Measurements from ENCODE around the gene PIK3CB. TPM values are rescaled to one million over a fixed set of nuclear protein-coding genes. Genes with fewer than 3 reads are reported as not detected.

PIK3CB gene
- total RNA-seq, 1 experiment from 2014 or later, result 16.4 TPM

GRCh38 chr3:138771585-138771984, 63.1 kb downstream of the PIK3CB start:
- ChIA-PET POLR2A (ENCODE audit: low non-redundant PET) (no interaction called here), CTCF (no interaction called here)
- peaks cover 4% of the 10 kb centered on the region for H3K36me3 ChIP-seq (ENCODE audit: insufficient read depth, low read length, poor library complexity, severe bottlenecking)
- TF ChIP-seq EZH2 (IDR thresholded peaks at IDR 0.05; ENCODE audit: borderline replicate concordance, low read depth, low read length, poor library complexity, severe bottlenecking) (no peak), CTCF (conservative IDR thresholded peaks at IDR 0.05; ENCODE audit: low read depth, low read length) (no peak)
- no TSS peak for BruUV-seq (replicated peaks)
- intact Hi-C loops (cut with micrococcal nuclease; ENCODE audit: unreplicated experiment), result loop anchor here (5.0 kb wide), 2 partner anchors 61 to 179 kb away; partner anchors contain the start of genes CEP70 and PIK3CB
- H3K27ac ChIP-seq (ENCODE audit: low read depth, low read length, poor library complexity, severe bottlenecking), result no peak overlapping the region
- peaks cover 20% of the 10 kb centered on the region for H3K9me3 ChIP-seq (ENCODE audit: low read depth, low read length, poor library complexity, severe bottlenecking)
- no peaks in the 10 kb centered on the region for H3K27me3 ChIP-seq (replicated peaks; ENCODE audit: insufficient read depth, low read depth, low read length, poor library complexity)
- H3K4me3 ChIP-seq (ENCODE audit: low read depth, low read length, poor library complexity, severe bottlenecking), result no peak overlapping the region
- H3K4me1 ChIP-seq (ENCODE audit: insufficient read depth, low read length, poor library complexity, severe bottlenecking), result peaks cover 22% of the 10 kb centered on the region
- DNase-seq (ENCODE audit: low spot score), result no peak

GRCh38 chr3:138769616-138770015, 65.1 kb downstream of the PIK3CB start:
- H3K27ac ChIP-seq (ENCODE audit: low read depth, low read length, poor library complexity, severe bottlenecking), result no peak overlapping the region
- peaks cover 20% of the 10 kb centered on the region for H3K9me3 ChIP-seq (ENCODE audit: low read depth, low read length, poor library complexity, severe bottlenecking)
- no peaks in the 10 kb centered on the region for H3K27me3 ChIP-seq (replicated peaks; ENCODE audit: insufficient read depth, low read depth, low read length, poor library complexity)
- TF ChIP-seq CTCF (conservative IDR thresholded peaks at IDR 0.05; ENCODE audit: low read depth, low read length) (no peak), EZH2 (IDR thresholded peaks at IDR 0.05; ENCODE audit: borderline replicate concordance, low read depth, low read length, poor library complexity, severe bottlenecking) (no peak)
- intact Hi-C loops (cut with micrococcal nuclease; ENCODE audit: unreplicated experiment), result loop anchor here (5.0 kb wide), 2 partner anchors 63 to 177 kb away; partner anchors contain the start of genes CEP70 and PIK3CB
- no peak for DNase-seq (ENCODE audit: low spot score)
- POLR2A ChIA-PET (ENCODE audit: low non-redundant PET), result no interaction called here
- peaks cover 9% of the 10 kb centered on the region for H3K4me1 ChIP-seq (ENCODE audit: insufficient read depth, low read length, poor library complexity, severe bottlenecking)
- peaks cover 4% of the 10 kb centered on the region for H3K36me3 ChIP-seq (ENCODE audit: insufficient read depth, low read length, poor library complexity, severe bottlenecking)
- CTCF ChIA-PET, result no interaction called here
- no peak overlapping the region for H3K4me3 ChIP-seq (ENCODE audit: low read depth, low read length, poor library complexity, severe bottlenecking)
- no TSS peak for BruUV-seq (replicated peaks)

GRCh38 chr3:138768946-138769345, 65.8 kb downstream of the PIK3CB start:
- Histone ChIP-seq H3K27ac (ENCODE audit: low read depth, low read length, poor library complexity, severe bottlenecking) (no peak overlapping the region), H3K4me3 (ENCODE audit: low read depth, low read length, poor library complexity, severe bottlenecking) (no peak overlapping the region), H3K9me3 (ENCODE audit: low read depth, low read length, poor library complexity, severe bottlenecking) (peaks cover 20% of the 10 kb centered on the region), H3K4me1 (ENCODE audit: insufficient read depth, low read length, poor library complexity, severe bottlenecking) (peaks cover 3% of the 10 kb centered on the region), H3K27me3 (replicated peaks; ENCODE audit: insufficient read depth, low read depth, low read length, poor library complexity) (no peaks in the 10 kb centered on the region), H3K36me3 (ENCODE audit: insufficient read depth, low read length, poor library complexity, severe bottlenecking) (peaks cover 4% of the 10 kb centered on the region)
- POLR2A ChIA-PET (ENCODE audit: low non-redundant PET), result no interaction called here
- CTCF ChIA-PET, result no interaction called here
- TF ChIP-seq EZH2 (IDR thresholded peaks at IDR 0.05; ENCODE audit: borderline replicate concordance, low read depth, low read length, poor library complexity, severe bottlenecking), result no peak
- TF ChIP-seq CTCF (conservative IDR thresholded peaks at IDR 0.05; ENCODE audit: low read depth, low read length), result no peak
- no TSS peak for BruUV-seq (replicated peaks)
- intact Hi-C loops (cut with micrococcal nuclease; ENCODE audit: unreplicated experiment), result no loop called here
- DNase-seq (ENCODE audit: low spot score), result no peak

Data from A673 (cell line).